ENCODE data around the gene CLTCL1. TPM values are rescaled to one million over a fixed set of nuclear protein-coding genes. Genes with fewer than 3 reads are reported as not detected.

Gene CLTCL1
- total RNA-seq, 4 donors from 2014 or later: 4.8 to 8.9 (median 6.0) TPM

DNA sequence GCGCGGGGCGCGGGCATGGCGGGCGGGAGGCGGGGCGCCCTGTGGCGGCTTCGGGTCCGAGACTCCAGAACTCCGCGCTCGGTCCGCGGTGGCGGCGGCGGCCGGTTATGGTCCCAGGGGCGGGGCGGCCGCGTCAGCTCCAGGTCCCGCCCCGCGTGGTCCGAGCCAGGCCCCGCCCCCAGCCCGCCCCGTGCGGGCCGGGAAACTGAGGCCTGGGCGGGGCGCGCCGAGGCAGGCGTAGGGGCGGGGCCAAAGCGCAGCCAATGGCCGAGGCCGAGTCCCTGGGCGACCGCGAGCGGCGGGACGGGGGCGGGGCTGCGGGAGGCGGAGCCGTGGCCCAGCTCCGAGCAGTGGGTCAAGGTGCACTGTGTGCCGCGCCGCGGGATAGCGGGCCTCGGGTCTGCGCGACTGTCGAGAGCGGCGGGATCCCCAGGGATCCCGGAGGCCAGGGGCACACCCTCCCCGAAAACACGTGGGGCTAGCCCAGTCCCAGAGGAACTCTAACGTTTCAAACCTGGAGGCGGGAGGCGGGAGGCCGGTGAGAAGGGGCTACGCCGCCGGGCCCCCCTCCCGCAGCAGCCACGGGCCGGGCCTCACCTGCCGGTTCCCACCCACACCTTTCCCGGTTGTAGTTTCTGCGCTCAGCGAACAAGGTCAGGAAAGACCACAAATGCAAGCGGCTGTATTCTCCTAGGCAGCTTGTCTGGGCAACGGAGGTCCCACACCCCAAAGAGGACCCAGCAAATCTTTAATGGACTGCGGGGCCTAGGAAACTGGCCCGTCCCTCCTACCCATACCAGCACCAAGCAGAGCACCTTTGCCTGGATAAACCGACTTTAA, 112.6 kb downstream of the CLTCL1 start, which contains the start of gene SLC25A1:
Gene SLC25A1 (minus strand): TSS at position 80 of the 840 bp plus-strand sequence. CDS start 63 bp downstream, at position 17.
- WGBS: under 1% methylated on average over 22 of the region's 86 CpGs
- no peak for TF ChIP-seq EP300 (IDR thresholded peaks at IDR 0.05)
- peak; percentile 57 to 76 for TF ChIP-seq POLR2AphosphoS5 (IDR thresholded peaks at IDR 0.05)
- TF ChIP-seq, protein P1, sequence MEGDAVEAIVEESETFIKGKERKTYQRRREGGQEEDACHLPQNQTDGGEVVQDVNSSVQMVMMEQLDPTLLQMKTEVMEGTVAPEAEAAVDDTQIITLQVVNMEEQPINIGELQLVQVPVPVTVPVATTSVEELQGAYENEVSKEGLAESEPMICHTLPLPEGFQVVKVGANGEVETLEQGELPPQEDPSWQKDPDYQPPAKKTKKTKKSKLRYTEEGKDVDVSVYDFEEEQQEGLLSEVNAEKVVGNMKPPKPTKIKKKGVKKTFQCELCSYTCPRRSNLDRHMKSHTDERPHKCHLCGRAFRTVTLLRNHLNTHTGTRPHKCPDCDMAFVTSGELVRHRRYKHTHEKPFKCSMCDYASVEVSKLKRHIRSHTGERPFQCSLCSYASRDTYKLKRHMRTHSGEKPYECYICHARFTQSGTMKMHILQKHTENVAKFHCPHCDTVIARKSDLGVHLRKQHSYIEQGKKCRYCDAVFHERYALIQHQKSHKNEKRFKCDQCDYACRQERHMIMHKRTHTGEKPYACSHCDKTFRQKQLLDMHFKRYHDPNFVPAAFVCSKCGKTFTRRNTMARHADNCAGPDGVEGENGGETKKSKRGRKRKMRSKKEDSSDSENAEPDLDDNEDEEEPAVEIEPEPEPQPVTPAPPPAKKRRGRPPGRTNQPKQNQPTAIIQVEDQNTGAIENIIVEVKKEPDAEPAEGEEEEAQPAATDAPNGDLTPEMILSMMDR (IDR thresholded peaks at IDR 0.05): no peak
- TF ChIP-seq POLR2A (IDR thresholded peaks at IDR 0.05; ENCODE audit: low read depth): no peak
- no peaks in the 10 kb centered on the region for H3K9me3 ChIP-seq
- H3K36me3 ChIP-seq: peaks cover 0 to 13% (median 2%) of the 10 kb centered on the region in 4 donors
- DNase-seq (ENCODE audit: extremely low spot score): peak; percentile 95
- peak within 1 kb of the TSS; percentile 90 to 97 (median 94) for H3K27ac ChIP-seq (replicated peaks in 1 of 4)
- intact Hi-C loops (cut with DNase I): loop anchor here (5.0 kb wide), 2 partner anchors 37 to 253 kb away; partner anchors contain the start of genes ESS2, HIRA and MRPL40
- H3K27me3 ChIP-seq: no peaks in the 10 kb centered on the region
- peak within 1 kb of the TSS; percentile 83 to 98 (median 92) for H3K4me3 ChIP-seq
- peaks cover 30 to 53% (median 49%) of the 10 kb centered on the region in 4 donors for H3K4me1 ChIP-seq

GRCh38 chr22:19178065-19178656, 113.4 kb downstream of the CLTCL1 start:
- intact Hi-C loops (cut with DNase I): loop anchor here (5.0 kb wide), 2 partner anchors 36 to 254 kb away; partner anchors contain the start of genes ESS2, HIRA and MRPL40
- H3K4me1 ChIP-seq: peaks cover 37 to 60% (median 56%) of the 10 kb centered on the region in 4 donors
- no CpG with 5 or more reads among the region's 80 CpGs for WGBS
- no peak for DNase-seq (ENCODE audit: extremely low spot score)
- H3K27me3 ChIP-seq: no peaks in the 10 kb centered on the region
- TF ChIP-seq, protein P1 (IDR thresholded peaks at IDR 0.05): no peak
- TF ChIP-seq EP300 (IDR thresholded peaks at IDR 0.05): no peak
- no peak for TF ChIP-seq POLR2A (IDR thresholded peaks at IDR 0.05; ENCODE audit: low read depth)
- TF ChIP-seq POLR2AphosphoS5 (IDR thresholded peaks at IDR 0.05): no peak
- peak overlapping the region; percentile 83 to 98 (median 92) for H3K4me3 ChIP-seq
- no peaks in the 10 kb centered on the region for H3K9me3 ChIP-seq
- H3K36me3 ChIP-seq: peaks cover 0 to 12% (median under 1%) of the 10 kb centered on the region in 4 donors
- peak overlapping the region; percentile 90 to 97 (median 94) for H3K27ac ChIP-seq (replicated peaks in 1 of 4)

DNA sequence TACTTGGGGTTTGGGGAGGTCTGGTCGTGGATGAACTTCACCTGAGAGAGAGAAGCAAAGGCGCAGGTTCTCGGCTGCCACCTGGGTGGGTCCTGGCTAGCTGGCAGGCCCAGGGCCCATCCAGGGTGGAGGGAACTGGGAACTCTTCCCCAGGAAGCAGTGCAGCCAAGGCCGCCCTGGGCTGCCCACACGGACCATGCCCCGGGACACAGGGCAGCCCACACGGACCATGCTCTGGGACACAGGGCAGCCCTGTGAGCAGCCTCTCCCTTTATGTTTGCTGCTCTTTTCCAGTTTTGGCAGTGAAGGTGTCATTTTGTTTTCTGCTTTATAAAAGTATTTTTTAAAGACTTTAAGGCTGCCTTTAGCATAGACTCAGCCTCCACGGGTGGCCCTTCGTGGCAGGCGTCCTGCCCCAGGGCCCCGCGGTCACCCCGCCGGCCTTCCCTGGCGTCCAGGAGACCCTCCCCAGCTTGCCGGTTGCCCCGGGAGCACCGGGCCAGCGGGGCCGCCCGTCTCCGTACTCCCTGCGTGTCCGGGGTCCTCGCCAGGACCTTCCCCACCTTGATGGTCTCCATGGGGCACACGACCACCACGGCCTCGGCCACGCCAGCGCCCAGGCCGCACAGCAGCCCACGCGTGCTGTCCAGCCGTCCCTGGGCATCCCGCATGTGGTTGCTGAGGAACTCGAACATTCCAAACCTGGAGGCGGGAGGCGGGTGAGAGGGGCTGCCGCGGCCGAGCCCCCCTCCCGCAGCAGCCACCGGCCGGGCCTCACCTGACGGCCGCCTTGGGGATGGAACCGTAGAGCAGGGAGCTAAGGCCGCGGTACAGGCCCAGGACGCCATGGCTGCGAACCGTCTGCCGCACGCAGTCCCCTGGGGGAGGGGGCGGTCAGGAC, 114.1 kb downstream of the CLTCL1 start:
- peaks cover 45 to 68% (median 64%) of the 10 kb centered on the region in 4 donors for H3K4me1 ChIP-seq
- H3K27ac ChIP-seq (replicated peaks in 1 of 4): peak overlapping the region; percentile 90 to 97 (median 94)
- TF ChIP-seq, protein P1 (IDR thresholded peaks at IDR 0.05): no peak
- TF ChIP-seq POLR2A (IDR thresholded peaks at IDR 0.05; ENCODE audit: low read depth) (no peak), POLR2AphosphoS5 (IDR thresholded peaks at IDR 0.05) (no peak)
- no peak for DNase-seq (ENCODE audit: extremely low spot score)
- H3K36me3 ChIP-seq: peaks cover 0 to 9% (median 0%) of the 10 kb centered on the region in 4 donors
- intact Hi-C loops (cut with DNase I): loop anchor here (5.0 kb wide), 2 partner anchors 35 to 255 kb away; partner anchors contain the start of genes ESS2, HIRA and MRPL40
- H3K4me3 ChIP-seq: peak overlapping the region; percentile 83 to 98 (median 92)
- no peaks in the 10 kb centered on the region for H3K9me3 ChIP-seq
- WGBS: 51% methylated on average over 8 of the region's 55 CpGs
- no peaks in the 10 kb centered on the region for H3K27me3 ChIP-seq

DNA sequence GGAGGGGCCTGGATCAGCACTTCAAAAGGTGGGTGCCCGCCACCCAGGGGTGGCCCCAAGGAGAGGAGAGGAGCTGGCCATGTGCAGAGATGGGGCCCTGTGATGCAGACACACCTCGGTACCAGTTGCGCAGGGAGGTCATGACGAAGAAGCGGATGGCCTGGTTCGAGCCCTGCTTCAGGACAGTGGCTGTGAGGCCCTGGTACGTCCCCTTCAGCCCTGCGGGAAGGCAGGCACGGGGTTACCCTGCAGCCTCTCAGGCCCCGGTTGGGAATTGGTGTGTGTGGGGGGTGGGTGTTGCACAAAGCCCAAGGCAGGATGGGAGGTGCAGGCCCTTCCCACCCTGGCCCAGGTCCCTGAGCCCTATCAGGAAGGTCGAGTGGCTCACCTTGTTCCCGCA, 114.8 kb downstream of the CLTCL1 start:
- H3K4me3 ChIP-seq: peak overlapping the region in 1 of 4 donors; percentile 98
- H3K27me3 ChIP-seq: no peaks in the 10 kb centered on the region
- TF ChIP-seq, protein P1 (IDR thresholded peaks at IDR 0.05): no peak
- no peak for TF ChIP-seq POLR2AphosphoS5 (IDR thresholded peaks at IDR 0.05)
- no peak for TF ChIP-seq POLR2A (IDR thresholded peaks at IDR 0.05; ENCODE audit: low read depth)
- no peak for TF ChIP-seq EP300 (IDR thresholded peaks at IDR 0.05)
- no peak for DNase-seq (ENCODE audit: extremely low spot score)
- peak overlapping the region; percentile 90 to 97 (median 94) for H3K27ac ChIP-seq (replicated peaks in 1 of 4)
- H3K9me3 ChIP-seq: no peaks in the 10 kb centered on the region
- peaks cover 51 to 74% (median 70%) of the 10 kb centered on the region in 4 donors for H3K4me1 ChIP-seq
- intact Hi-C loops (cut with DNase I): loop anchor here (5.0 kb wide), 2 partner anchors 34 to 256 kb away; partner anchors contain the start of genes ESS2, HIRA and MRPL40
- 91% methylated on average over 12 of the region's 12 CpGs for WGBS
- H3K36me3 ChIP-seq: peaks cover 0 to 9% (median 0%) of the 10 kb centered on the region in 4 donors
